Activated CD8-positive, alpha-beta T cell treated with anti-CD3 and anti-CD28 coated beads, Interleukin-2, amount 10 ng/mL, durations not matched to agents 7 days and 5 days (primary cell): Measurements from ENCODE around the gene SGCA. TPM values are rescaled to one million over a fixed set of nuclear protein-coding genes. Genes with fewer than 3 reads are reported as not detected.

Experiments used
- ATAC-seq: fragments of 150-1000 bp; cut with Tn5 transposase; one replicate; pipeline ENCODE4 v1.10.0; 2021; ENCODE audit warnings: moderate library complexity
- CTCF ChIA-PET: fragments of 350-600 bp; sonication (Branson Sonifier 250); formaldehyde crosslinking; loops from one replicate; lab custom pipeline; 2021; ENCODE audit warnings: antibody characterized with exemption; lab: Charles Lee
- POLR2A ChIA-PET: fragments of 350-600 bp; sonication (Branson Sonifier 250); formaldehyde crosslinking; loops from one replicate; lab custom pipeline; 2021; ENCODE audit warnings: antibody characterized with exemption; lab: Charles Lee
- DNase-seq: peaks from one replicate; pipeline ENCODE4 v3.0.0-alpha.2; 2020
- H3K27ac Mint-ChIP-seq: one replicate; pipeline ENCODE4 v1.8.0; 2021; ENCODE audit warnings: mild to moderate bottlenecking, mixed read lengths
- H3K27me3 Mint-ChIP-seq: one replicate; pipeline ENCODE4 v1.8.0; 2021; ENCODE audit warnings: low read depth, mixed read lengths
- H3K36me3 Mint-ChIP-seq: one replicate; pipeline ENCODE4 v1.8.0; 2021; ENCODE audit warnings: low read depth, mixed read lengths
- H3K4me1 Mint-ChIP-seq: one replicate; pipeline ENCODE4 v1.8.0; 2021; ENCODE audit warnings: low read depth, mixed read lengths
- H3K4me3 Mint-ChIP-seq: one replicate; pipeline ENCODE4 v1.8.0; 2021; ENCODE audit warnings: mild to moderate bottlenecking, mixed read lengths
- H3K9me3 Mint-ChIP-seq: one replicate; pipeline ENCODE4 v1.8.0; 2022; ENCODE audit warnings: mixed read lengths; ENCODE audit not compliant: insufficient read depth
- total RNA-seq, 2 experiments: library from RNA; stranded (reverse); gene quantifications; one replicate each; pipeline ENCODE4 v1.2.3, GENCODE V29; 2021

Gene SGCA
- total RNA-seq, 2 experiments from 2014 or later: not detected

DNA sequence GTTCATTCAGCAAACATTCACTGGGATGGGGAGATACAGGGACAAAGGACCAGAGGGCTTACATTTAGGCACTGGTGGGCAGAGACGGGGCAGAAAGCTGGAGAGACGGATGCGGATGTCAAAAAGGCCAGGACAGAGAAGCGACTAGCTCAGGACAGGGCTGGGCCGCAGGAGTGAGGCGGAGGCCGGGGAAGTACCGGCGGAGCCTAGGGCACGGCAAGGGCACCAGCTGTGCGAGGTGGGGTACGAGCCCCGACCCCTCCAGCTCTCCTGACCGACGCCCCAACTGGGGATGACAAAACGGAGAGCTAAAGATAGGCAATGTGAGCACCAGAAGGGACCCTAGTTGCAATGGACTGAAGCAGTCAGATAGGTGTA lies 3.9 kb upstream of the SGCA start:
- POLR2A ChIA-PET: interaction anchor here (0.9 to 2.8 kb wide), 6 partner anchors 11 to 211 kb away, joined by 3 to 43 read pairs (median 5); partner anchors contain the start of genes EME1, MRPL27 and PPP1R9B
- CTCF ChIA-PET: interaction anchor here (0.6 to 2.8 kb wide), 28 partner anchors 8 to 235 kb away, joined by 3 to 118 read pairs (median 6); partner anchors contain the start of genes COL1A1, LRRC59, PPP1R9B and TMEM92
- Mint-ChIP-seq H3K27ac (peak overlapping the region; percentile 88), H3K4me1 (peaks cover 49% of the 10 kb centered on the region), H3K36me3 (no peaks in the 10 kb centered on the region), H3K9me3 (no peaks in the 10 kb centered on the region), H3K27me3 (peaks cover 7% of the 10 kb centered on the region), H3K4me3 (peak overlapping the region; percentile 75)
- no peak for ATAC-seq
- no peak for DNase-seq

DNA sequence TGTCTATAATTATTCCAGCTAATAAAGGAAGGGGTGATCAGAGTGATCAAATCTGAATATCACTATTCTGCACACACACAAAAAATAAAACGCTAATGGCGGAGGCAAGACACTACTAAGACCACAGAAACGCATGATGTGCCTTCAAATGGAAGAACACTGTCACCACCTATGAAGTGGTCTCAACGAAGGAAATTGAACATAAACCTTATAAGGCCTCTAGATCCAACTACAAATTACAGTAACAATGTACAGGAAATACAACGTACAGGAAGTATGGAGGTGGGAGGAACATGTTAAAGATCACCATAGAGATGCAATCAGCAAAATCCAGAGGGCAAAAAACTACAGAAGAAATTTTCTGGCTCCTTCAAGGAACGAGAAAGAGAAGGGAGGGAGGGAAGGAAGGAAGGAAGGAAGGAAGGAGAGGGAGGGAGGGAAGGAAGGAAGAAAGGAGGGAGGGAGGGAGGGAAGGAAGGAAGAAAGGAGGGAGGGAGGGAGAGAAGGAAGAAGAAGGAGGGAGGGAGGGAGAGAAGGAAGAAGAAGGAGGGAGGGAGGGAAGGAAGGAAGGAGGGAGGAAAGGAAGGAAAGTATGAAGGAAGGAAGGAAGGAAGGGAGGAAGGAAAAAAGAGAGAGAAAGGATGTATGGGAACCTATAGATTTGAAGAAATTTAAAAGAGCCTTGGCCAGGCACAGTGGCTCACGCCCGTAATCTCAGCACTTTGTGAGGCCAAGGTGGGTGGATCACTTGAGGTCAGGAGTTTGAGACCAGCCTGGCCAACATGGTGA lies 3.1 kb upstream of the SGCA start:
- peaks cover 7% of the 10 kb centered on the region for H3K27me3 Mint-ChIP-seq
- ChIA-PET CTCF (interaction anchor here (0.8 to 2.8 kb wide), 26 partner anchors 8 to 234 kb away, joined by 3 to 118 read pairs (median 6); partner anchors contain the start of genes COL1A1, LRRC59, PPP1R9B and TMEM92), POLR2A (interaction anchor here (1.2 to 2.8 kb wide), 4 partner anchors 11 to 24 kb away, joined by 3 to 43 read pairs (median 6); partner anchors contain the start of gene PPP1R9B)
- no peak overlapping the region for H3K4me3 Mint-ChIP-seq
- DNase-seq (no peak), ATAC-seq (no peak)
- H3K4me1 Mint-ChIP-seq: peaks cover 42% of the 10 kb centered on the region
- H3K36me3 Mint-ChIP-seq: no peaks in the 10 kb centered on the region
- H3K27ac Mint-ChIP-seq: peak overlapping the region; percentile 65
- H3K9me3 Mint-ChIP-seq: no peaks in the 10 kb centered on the region

DNA sequence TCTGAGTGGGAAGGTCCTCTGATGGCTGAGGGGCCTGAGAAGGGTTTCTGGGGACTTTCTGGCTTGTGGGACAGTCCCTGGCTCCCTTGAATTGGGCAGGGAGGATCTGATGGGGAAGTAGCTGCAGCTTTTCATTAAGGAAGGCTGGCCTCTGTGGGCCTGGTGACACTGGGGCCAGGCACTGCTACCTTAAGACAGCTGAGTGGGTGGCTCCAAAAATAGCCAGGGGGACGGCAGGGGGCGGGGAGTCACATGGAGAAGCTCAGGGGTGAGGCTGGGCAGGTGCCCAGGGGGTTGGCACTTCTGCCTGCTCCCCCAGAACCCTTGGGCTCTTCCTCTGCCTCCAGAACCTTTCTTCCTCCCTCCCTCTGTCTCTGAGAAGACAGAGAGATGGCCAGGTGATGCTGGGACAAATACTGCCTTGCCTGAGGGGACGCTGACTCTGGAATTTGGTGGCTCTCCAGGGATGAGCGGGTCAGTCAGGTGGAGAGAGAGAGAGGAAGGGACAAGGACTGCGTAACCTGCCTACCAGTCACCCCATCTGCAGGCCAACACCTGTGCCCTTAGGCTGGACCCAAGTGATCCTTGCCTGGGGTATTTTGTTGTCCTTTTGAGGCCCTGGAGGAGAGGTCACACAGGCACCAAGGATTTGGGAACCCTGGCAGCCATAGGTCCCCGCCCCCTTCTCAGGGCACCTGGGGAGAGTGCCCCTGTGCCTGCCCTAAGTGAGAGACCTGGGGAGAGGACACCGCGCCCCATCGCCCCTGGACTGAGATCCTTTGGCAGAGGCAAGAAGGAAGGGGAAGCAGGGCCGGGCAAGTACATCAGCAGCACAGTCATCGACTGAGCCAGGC lies 1.7 kb upstream of the SGCA start:
- no peak for DNase-seq
- Mint-ChIP-seq H3K36me3 (no peaks in the 10 kb centered on the region), H3K4me1 (peaks cover 38% of the 10 kb centered on the region), H3K27me3 (peaks cover 7% of the 10 kb centered on the region), H3K4me3 (no peak overlapping the region), H3K9me3 (no peaks in the 10 kb centered on the region), H3K27ac (no peak overlapping the region)
- CTCF ChIA-PET: interaction anchor here (1.0 to 1.4 kb wide), 7 partner anchors 9 to 71 kb away, joined by 3 to 5 read pairs (median 3); no protein-coding TSS in a partner anchor
- POLR2A ChIA-PET: no interaction called here
- ATAC-seq: no peak

DNA sequence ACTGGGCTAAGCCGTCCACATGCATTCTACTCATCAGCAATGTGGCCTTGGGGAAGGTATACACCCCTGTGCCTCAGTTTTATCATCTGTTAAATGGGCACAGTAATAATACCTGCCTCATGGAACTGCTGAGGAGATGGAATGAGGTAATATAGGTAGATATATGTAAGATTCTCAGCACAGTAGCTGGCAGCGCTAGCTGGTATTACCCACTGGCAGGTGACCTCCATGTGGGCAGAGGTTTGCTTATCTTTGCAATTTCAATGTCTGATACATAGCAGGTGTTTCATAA lies 1.2 kb upstream of the SGCA start:
- Mint-ChIP-seq H3K4me3 (no peak overlapping the region), H3K9me3 (no peaks in the 10 kb centered on the region), H3K36me3 (no peaks in the 10 kb centered on the region), H3K4me1 (peaks cover 42% of the 10 kb centered on the region), H3K27ac (no peak overlapping the region), H3K27me3 (peaks cover 7% of the 10 kb centered on the region)
- CTCF ChIA-PET: interaction anchor here (1.3 to 1.8 kb wide), 3 partner anchors 9 to 34 kb away, joined by 3 to 6 read pairs (median 3); no protein-coding TSS in a partner anchor
- ATAC-seq (no peak), DNase-seq (no peak)
- POLR2A ChIA-PET: no interaction called here

DNA sequence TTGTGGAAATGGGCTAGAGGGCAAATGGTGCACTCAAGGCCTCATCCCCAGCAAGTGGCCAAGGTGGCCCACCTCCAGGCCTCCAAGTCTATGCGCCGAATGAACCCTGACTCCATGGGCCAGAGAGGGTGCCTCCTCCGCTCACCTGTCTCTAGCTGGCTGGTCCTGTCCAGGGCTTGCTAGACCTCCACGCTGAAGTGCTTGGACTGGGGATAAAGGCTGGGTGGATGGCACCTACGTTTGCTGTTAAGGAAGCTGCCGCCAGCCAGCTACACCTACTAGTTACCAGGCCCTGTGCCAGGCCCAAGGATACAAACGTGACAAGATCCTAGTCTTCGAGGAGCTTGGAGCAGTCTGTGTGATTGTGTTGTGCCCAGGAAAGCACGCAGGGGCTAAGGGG lies 739 bp upstream of the SGCA start:
- peaks cover 38% of the 10 kb centered on the region for H3K4me1 Mint-ChIP-seq
- ATAC-seq: no peak
- no peaks in the 10 kb centered on the region for H3K36me3 Mint-ChIP-seq
- H3K9me3 Mint-ChIP-seq: no peaks in the 10 kb centered on the region
- ChIA-PET CTCF (interaction anchor here (0.6 to 1.8 kb wide), 5 partner anchors 13 to 36 kb away, joined by 3 to 6 read pairs (median 3); partner anchors contain the start of gene COL1A1), POLR2A (no interaction called here)
- DNase-seq: no peak
- H3K4me3 Mint-ChIP-seq: no peak overlapping the region
- no peak overlapping the region for H3K27ac Mint-ChIP-seq
- peaks cover 2% of the 10 kb centered on the region for H3K27me3 Mint-ChIP-seq

DNA sequence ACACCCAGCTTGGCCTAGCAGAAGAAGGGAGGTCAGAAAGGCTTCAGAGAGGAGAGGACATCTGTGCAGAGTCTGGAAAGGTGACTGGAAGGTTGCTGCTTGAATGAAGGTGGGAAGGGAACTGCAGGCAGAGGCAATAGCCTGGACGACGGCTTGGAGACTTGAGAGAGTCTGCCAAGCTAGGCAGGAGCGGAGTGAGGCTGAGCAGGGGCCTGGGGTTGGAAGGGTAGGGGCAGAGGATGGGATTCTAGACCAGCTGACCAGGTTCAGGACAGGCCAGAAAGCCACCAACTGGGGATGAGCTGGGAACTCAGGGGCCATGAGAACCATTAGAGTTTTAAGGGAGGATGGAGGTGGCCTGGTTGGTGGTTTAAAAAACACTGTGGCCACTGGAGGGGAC lies 339 bp upstream of the SGCA start:
- no peak for ATAC-seq
- DNase-seq: no peak
- Mint-ChIP-seq H3K4me3 (no peak overlapping the region), H3K27ac (peak overlapping the region; percentile 27), H3K9me3 (no peaks in the 10 kb centered on the region), H3K4me1 (peaks cover 37% of the 10 kb centered on the region), H3K36me3 (no peaks in the 10 kb centered on the region), H3K27me3 (no peaks in the 10 kb centered on the region)
- ChIA-PET CTCF (interaction anchor here (0.6 to 1.8 kb wide), 5 partner anchors 13 to 36 kb away, joined by 3 to 6 read pairs (median 3); partner anchors contain the start of gene COL1A1), POLR2A (no interaction called here)

DNA sequence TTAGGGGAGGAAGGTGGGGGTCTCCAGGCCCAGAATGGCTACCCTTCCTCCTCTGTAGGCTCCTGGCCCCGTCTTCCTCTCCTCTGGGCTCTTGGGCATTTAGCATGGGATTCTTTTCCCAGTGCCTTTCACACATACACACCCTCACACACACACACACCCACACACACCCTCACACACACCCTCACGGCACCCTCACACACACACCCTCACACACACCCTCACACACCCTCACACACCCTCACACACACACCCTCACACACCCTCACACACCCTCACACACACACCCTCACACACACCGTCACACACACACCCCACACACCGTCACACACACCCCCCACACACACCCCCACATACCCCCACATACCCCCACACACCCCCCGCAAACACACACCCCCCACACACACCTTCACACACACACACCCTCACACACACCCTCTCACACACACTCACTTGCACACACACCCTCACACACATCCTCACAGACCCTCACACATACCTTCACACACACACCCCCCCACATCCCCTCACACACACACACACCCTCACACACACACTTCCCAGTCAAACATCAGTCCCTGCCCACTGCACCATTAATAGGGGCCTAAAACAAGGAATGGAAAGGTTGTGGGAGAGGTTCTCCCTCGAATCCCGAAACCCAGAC lies 845 bp downstream of the SGCA start:
- peaks cover 32% of the 10 kb centered on the region for H3K4me1 Mint-ChIP-seq
- no peak overlapping the region for H3K27ac Mint-ChIP-seq
- no peaks in the 10 kb centered on the region for H3K9me3 Mint-ChIP-seq
- ChIA-PET POLR2A (interaction anchor here (0.6 kb wide), 1 partner anchor 48 kb away, joined by 3 read pairs; no protein-coding TSS in a partner anchor), CTCF (interaction anchor here (0.8 to 1.8 kb wide), 2 partner anchors 14 to 229 kb away, joined by 4 to 6 read pairs; no protein-coding TSS in a partner anchor)
- H3K27me3 Mint-ChIP-seq: no peaks in the 10 kb centered on the region
- no peak overlapping the region for H3K4me3 Mint-ChIP-seq
- ATAC-seq: no peak
- no peaks in the 10 kb centered on the region for H3K36me3 Mint-ChIP-seq
- DNase-seq: no peak

DNA sequence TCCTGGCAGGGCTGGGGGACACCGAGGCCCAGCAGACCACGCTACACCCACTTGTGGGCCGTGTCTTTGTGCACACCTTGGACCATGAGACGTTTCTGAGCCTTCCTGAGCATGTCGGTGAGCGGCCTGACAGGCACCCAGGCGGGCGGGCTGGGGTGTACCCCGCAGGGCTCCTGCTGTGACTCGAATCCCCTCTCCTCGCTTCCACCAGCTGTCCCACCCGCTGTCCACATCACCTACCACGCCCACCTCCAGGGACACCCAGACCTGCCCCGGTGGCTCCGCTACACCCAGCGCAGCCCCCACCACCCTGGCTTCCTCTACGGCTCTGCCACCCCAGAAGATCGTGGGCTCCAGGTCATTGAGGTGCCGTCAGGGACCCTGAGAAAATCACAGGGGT lies 1.6 kb downstream of the SGCA start:
- DNase-seq (no peak), ATAC-seq (no peak)
- Mint-ChIP-seq H3K9me3 (no peaks in the 10 kb centered on the region), H3K27me3 (no peaks in the 10 kb centered on the region), H3K27ac (no peak overlapping the region), H3K4me3 (no peak overlapping the region), H3K36me3 (no peaks in the 10 kb centered on the region), H3K4me1 (peaks cover 24% of the 10 kb centered on the region)
- CTCF ChIA-PET: interaction anchor here (0.8 to 1.3 kb wide), 3 partner anchors 29 to 228 kb away, joined by 3 to 6 read pairs (median 4); no protein-coding TSS in a partner anchor
- POLR2A ChIA-PET: no interaction called here

DNA sequence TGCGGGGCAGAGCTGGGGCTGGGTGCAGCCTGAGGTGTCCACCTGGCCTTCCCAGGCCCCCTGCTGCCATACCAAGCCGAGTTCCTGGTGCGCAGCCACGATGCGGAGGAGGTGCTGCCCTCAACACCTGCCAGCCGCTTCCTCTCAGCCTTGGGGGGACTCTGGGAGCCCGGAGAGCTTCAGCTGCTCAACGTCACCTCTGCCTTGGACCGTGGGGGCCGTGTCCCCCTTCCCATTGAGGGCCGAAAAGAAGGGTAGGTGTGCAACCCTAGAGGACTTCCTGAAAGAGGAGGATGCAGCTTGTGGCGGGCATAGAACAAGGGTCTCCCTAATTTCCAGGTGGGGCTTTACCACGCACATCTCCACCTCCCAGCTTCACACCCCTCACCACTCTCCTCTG lies 2.5 kb downstream of the SGCA start:
- Mint-ChIP-seq H3K27ac (no peak overlapping the region), H3K4me1 (peaks cover 20% of the 10 kb centered on the region), H3K36me3 (no peaks in the 10 kb centered on the region), H3K4me3 (no peak overlapping the region), H3K27me3 (no peaks in the 10 kb centered on the region), H3K9me3 (no peaks in the 10 kb centered on the region)
- DNase-seq (no peak), ATAC-seq (no peak)
- ChIA-PET CTCF (interaction anchor here (0.7 to 1.3 kb wide), 4 partner anchors 28 to 99 kb away, joined by 3 to 6 read pairs (median 3); no protein-coding TSS in a partner anchor), POLR2A (interaction anchor here (1.7 kb wide), 1 partner anchor 29 kb away, joined by 5 read pairs; no protein-coding TSS in a partner anchor)

DNA sequence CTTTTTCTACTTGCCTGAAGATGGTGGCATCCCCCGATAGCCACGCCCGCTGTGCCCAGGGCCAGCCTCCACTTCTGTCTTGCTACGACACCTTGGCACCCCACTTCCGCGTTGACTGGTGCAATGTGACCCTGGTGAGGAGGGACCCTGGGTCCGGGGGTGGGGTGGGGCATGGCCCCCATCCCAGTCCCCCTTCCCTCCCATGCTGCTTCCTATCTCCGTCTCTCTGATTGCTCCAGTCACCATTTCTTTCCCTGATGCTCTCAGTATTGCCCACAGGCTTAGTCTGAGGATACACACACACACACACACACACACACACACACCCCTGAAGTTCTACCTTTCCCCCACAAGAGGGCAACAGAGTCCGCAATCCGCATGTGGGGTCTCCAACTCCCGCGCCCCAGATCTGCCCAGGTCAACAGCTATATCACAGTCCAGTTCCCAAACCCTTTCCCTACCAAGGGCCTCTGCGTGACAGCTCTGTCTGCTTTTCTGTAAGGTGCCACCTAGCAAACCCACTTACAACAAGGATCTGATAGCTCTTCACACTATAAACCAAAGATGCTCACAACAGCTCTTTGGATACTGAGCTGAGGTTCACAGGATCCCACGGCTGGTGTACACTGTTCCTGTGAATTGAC lies 3.4 kb downstream of the SGCA start:
- ATAC-seq (peak; percentile 69), DNase-seq (peak; percentile 66)
- Mint-ChIP-seq H3K27me3 (no peaks in the 10 kb centered on the region), H3K4me3 (peak overlapping the region; percentile 7), H3K36me3 (no peaks in the 10 kb centered on the region), H3K4me1 (peaks cover 17% of the 10 kb centered on the region), H3K27ac (peak overlapping the region; percentile 53), H3K9me3 (no peaks in the 10 kb centered on the region)
- CTCF ChIA-PET: interaction anchor here (0.6 to 3.9 kb wide), 53 partner anchors 8 to 377 kb away, joined by 3 to 75 read pairs (median 4); partner anchors contain the start of genes COL1A1, LRRC59, PPP1R9B and TMEM92
- POLR2A ChIA-PET: interaction anchor here (0.5 to 1.7 kb wide), 5 partner anchors 19 to 204 kb away, joined by 3 to 5 read pairs (median 3); partner anchors contain the start of genes EME1, MRPL27, PDK2 and PPP1R9B
